Liver (tissue), 2 donors: ENCODE measurements around the gene NR2F6.

Experiments
- CTCF ChIP-seq: fragments of 150-350 bp; IDR thresholded peaks from 2 replicates; pipeline ENCODE4 v1.5.1; 2017; ENCODE audit warnings: improper control_type of control experiment, low read depth, low read length; ENCODE audit not compliant: missing input control
- YY1 ChIP-seq: IDR thresholded peaks from 2 replicates; pipeline ENCODE4 v1.6.1; 2016; ENCODE audit warnings: antibody characterized with exemption, mild to moderate bottlenecking
- TF ChIP-seq, protein P1 (sequence below): IDR thresholded peaks from 2 replicates; pipeline ENCODE4 v1.6.1; 2016; ENCODE audit warnings: antibody characterized with exemption
- donor health status: healthy.

- TF ChIP-seq CTCF (no peak), YY1 (no peak)
- TF ChIP-seq, protein P1, sequence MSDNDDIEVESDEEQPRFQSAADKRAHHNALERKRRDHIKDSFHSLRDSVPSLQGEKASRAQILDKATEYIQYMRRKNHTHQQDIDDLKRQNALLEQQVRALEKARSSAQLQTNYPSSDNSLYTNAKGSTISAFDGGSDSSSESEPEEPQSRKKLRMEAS: no peak
These were observed 32.4 kb downstream of the NR2F6 start for GRCh38 chr19:17213334-17213733.
